Measurements from ENCODE around the gene ZNF132. TPM values are rescaled to one million over a fixed set of nuclear protein-coding genes. Genes with fewer than 3 reads are reported as not detected.
A peak's percentile ranks its signal among the peaks of the same experiment; 100 is the strongest.
"Not testable (repeated sequence)": the region's sequence is repeated elsewhere in the genome, so short reads cannot be mapped to it uniquely, and the experiment has no call there.

ZNF132 gene
- total RNA-seq, 1 experiment from 2014 or later, result not detected

- in situ Hi-C loops (cut with HindIII; ENCODE audit: low sequenced_read_pairs), result no loop called here
- DNase-seq (ENCODE audit: low spot score), result no peak
Measured at GRCh38 chr19:58416604-58417003, 23.3 kb downstream of the ZNF132 start.

- in situ Hi-C loops (cut with HindIII; ENCODE audit: low sequenced_read_pairs), result no loop called here
- peak; percentile 31 for DNase-seq (ENCODE audit: low spot score)
Measured at GRCh38 chr19:58409010-58409790, 30.8 kb downstream of the ZNF132 start.

- DNase-seq (ENCODE audit: low spot score), result peak; percentile 98
- in situ Hi-C loops (cut with HindIII; ENCODE audit: low sequenced_read_pairs), result no loop called here
Measured at GRCh38 chr19:58408152-58409009, 31.6 kb downstream of the ZNF132 start, which contains the start of gene ZNF584. TSS of gene ZNF584 (plus strand) at chr19:58408649. CDS start at chr19:58409148, 499 bp downstream.

GRCh38 chr19:58407658-58408151, 32.2 kb downstream of the ZNF132 start:
- in situ Hi-C loops (cut with HindIII; ENCODE audit: low sequenced_read_pairs), result no loop called here
- peak; percentile 14 for DNase-seq (ENCODE audit: low spot score)

GRCh38 chr19:58406818-58407657, 32.9 kb downstream of the ZNF132 start:
- DNase-seq (ENCODE audit: low spot score), result peak; percentile 28
- in situ Hi-C loops (cut with HindIII; ENCODE audit: low sequenced_read_pairs), result no loop called here

- DNase-seq (ENCODE audit: low spot score); in situ Hi-C loops (cut with HindIII; ENCODE audit: low sequenced_read_pairs): not testable (repeated sequence)
Measured at GRCh38 chr19:58403920-58404478, 36.0 kb downstream of the ZNF132 start.

- no peak for DNase-seq (ENCODE audit: low spot score)
- in situ Hi-C loops (cut with HindIII; ENCODE audit: low sequenced_read_pairs), result no loop called here
Measured at GRCh38 chr19:58401840-58402421, 38.0 kb downstream of the ZNF132 start.

- in situ Hi-C loops (cut with HindIII; ENCODE audit: low sequenced_read_pairs), result no loop called here
- peak; percentile 100 for DNase-seq (ENCODE audit: low spot score)
Measured at GRCh38 chr19:58400916-58401839, 38.8 kb downstream of the ZNF132 start.

- in situ Hi-C loops (cut with HindIII; ENCODE audit: low sequenced_read_pairs), result no loop called here
- peak; percentile 94 for DNase-seq (ENCODE audit: low spot score)
Measured at GRCh38 chr19:58400316-58400915, 39.5 kb downstream of the ZNF132 start.

- in situ Hi-C loops (cut with HindIII; ENCODE audit: low sequenced_read_pairs), result no loop called here
- no peak for DNase-seq (ENCODE audit: low spot score)
Measured at GRCh38 chr19:58399903-58400302, 40.0 kb downstream of the ZNF132 start.

- in situ Hi-C loops (cut with HindIII; ENCODE audit: low sequenced_read_pairs), result no loop called here
- no peak for DNase-seq (ENCODE audit: low spot score)
Measured at GRCh38 chr19:58398545-58398944, 41.4 kb downstream of the ZNF132 start.

GRCh38 chr19:58398087-58398486, 41.9 kb downstream of the ZNF132 start:
- in situ Hi-C loops (cut with HindIII; ENCODE audit: low sequenced_read_pairs), result no loop called here
- no peak for DNase-seq (ENCODE audit: low spot score)

GRCh38 chr19:58397533-58398037, 42.4 kb downstream of the ZNF132 start:
- DNase-seq (ENCODE audit: low spot score), result peak; percentile 13
- in situ Hi-C loops (cut with HindIII; ENCODE audit: low sequenced_read_pairs), result no loop called here

GRCh38 chr19:58396691-58397532, 43.0 kb downstream of the ZNF132 start:
- no peak for DNase-seq (ENCODE audit: low spot score)

GRCh38 chr19:58395979-58396627, 43.9 kb downstream of the ZNF132 start:
- peak; percentile 21 for DNase-seq (ENCODE audit: low spot score)
- in situ Hi-C loops (cut with HindIII; ENCODE audit: low sequenced_read_pairs), result no loop called here

More at GRCh38 chr19:58396691-58397532, 43.0 kb downstream of the ZNF132 start:
- in situ Hi-C loops (cut with HindIII; ENCODE audit: low sequenced_read_pairs), result no loop called here

Data from G401 (cell line).